Measurements from ENCODE around the gene STMN1.

STMN1 gene

GRCh38 chr1:25911162-25911561 lies 4.9 kb upstream of the STMN1 start:
- H3K4me1 Mint-ChIP-seq, result peaks cover 6% of the 10 kb centered on the region
- peaks cover 50% of the 10 kb centered on the region for H3K27me3 Mint-ChIP-seq
- H3K36me3 Mint-ChIP-seq, result no peaks in the 10 kb centered on the region
- CTCF ChIA-PET, result interaction anchor here (1.4 kb wide), 1 partner anchor 11 kb away, joined by 3 read pairs; no protein-coding TSS in a partner anchor
- DNase-seq, result no peak
- H3K9me3 Mint-ChIP-seq, result no peaks in the 10 kb centered on the region
- no peak overlapping the region for H3K4me3 Mint-ChIP-seq
- no peak overlapping the region for H3K27ac Mint-ChIP-seq

DNA sequence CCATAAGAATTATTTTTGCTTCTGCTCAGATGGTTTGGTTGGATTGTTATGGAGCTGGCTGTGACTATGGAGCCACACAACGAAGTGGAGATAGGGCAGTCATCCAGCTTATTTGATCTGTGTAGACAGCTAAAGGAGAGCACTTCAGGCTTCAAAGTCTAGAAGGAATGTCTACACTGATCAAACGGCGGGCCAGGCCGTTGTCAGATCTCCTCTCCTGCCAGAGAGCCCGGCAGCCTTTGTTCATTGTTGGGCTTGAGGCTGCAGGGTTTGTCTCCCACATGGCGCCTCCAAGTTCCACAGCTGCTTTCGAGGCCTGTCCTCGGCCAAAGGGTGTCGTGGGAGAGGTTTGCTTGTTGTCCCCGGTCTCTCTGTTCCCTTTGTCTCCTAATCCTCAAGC lies 2.8 kb upstream of the STMN1 start:
- no peak overlapping the region for H3K27ac Mint-ChIP-seq
- no peak overlapping the region for H3K4me3 Mint-ChIP-seq
- H3K36me3 Mint-ChIP-seq, result peaks cover 11% of the 10 kb centered on the region

GRCh38 chr1:25908161-25908560 lies 1.9 kb upstream of the STMN1 start:
- no peak for DNase-seq
- CTCF ChIA-PET, result interaction anchor here (1.2 to 1.8 kb wide), 2 partner anchors 12 to 89 kb away, joined by 3 to 7 read pairs; partner anchors contain the start of gene PAFAH2
- H3K4me3 Mint-ChIP-seq, result no peak overlapping the region
- peaks cover 47% of the 10 kb centered on the region for H3K27me3 Mint-ChIP-seq
- H3K9me3 Mint-ChIP-seq, result no peaks in the 10 kb centered on the region
- peaks cover 18% of the 10 kb centered on the region for H3K36me3 Mint-ChIP-seq
- no peak overlapping the region for H3K27ac Mint-ChIP-seq
- peaks cover 23% of the 10 kb centered on the region for H3K4me1 Mint-ChIP-seq

More for the DNA sequence above, 2.8 kb upstream of the STMN1 start:
- DNase-seq, result no peak
- Mint-ChIP-seq H3K4me1 (peaks cover 16% of the 10 kb centered on the region), H3K9me3 (no peaks in the 10 kb centered on the region), H3K27me3 (peaks cover 50% of the 10 kb centered on the region)
- CTCF ChIA-PET, result no interaction called here

DNA sequence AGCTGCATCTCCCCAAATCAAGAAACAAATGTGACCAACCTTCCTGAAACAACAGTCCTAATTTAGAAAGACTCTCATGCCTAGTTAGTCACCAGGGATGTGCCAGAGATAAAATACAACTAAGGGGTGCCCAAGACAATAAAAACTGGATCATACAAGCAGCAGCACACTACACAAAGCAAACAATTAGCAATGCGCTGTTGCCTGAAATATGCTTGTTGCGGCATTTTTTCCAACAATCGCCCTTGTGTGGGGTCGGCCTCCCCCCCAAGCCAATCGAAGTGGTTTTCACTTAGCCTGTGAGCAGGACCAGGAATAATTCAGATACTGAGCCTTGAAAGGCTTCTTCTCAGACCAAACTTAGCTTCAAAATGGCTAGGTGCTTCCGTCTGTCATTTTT lies 1.4 kb upstream of the STMN1 start:
- Mint-ChIP-seq H3K27me3 (peaks cover 43% of the 10 kb centered on the region), H3K9me3 (no peaks in the 10 kb centered on the region), H3K4me3 (peak overlapping the region; percentile 98), H3K27ac (peak overlapping the region; percentile 5), H3K36me3 (peaks cover 22% of the 10 kb centered on the region), H3K4me1 (peaks cover 28% of the 10 kb centered on the region)
- no peak for DNase-seq
- CTCF ChIA-PET, result interaction anchor here (1.2 to 1.8 kb wide), 2 partner anchors 11 to 90 kb away, joined by 3 to 7 read pairs; partner anchors contain the start of gene PAFAH2

DNA sequence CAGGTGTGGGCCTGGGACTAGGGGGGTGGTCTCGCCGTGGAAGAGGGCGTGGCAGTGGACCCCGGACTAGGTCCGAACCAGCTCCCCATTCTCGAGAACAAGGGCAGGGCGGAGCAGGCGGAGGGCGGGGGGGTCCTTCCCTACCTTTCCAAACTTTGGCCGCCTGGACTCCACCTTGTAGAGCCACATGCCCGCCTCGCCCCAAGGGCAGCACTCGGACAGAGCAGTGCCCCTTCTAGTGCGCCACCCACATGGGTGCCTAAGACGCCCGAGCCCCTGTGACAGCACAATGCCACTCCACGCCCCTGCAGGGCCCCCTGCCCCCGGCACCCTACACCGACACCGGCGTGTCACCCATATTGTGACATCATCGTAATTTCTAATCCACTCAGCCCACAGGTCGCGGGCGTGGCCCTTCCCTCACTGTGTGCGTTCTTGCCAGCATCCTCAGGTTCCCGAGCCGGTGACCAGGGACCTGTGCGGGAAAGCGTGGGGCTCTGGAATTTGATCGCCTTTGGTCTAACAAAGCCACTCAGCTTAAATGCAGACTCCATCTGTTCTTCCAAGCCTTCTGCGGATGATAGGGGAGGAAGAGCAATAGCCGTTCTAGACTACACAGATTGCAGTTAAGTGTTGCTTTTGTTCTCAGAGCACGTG lies 553 bp upstream of the STMN1 start:
- Mint-ChIP-seq H3K27me3 (peaks cover 39% of the 10 kb centered on the region), H3K4me3 (peak overlapping the region; percentile 98), H3K36me3 (peaks cover 25% of the 10 kb centered on the region), H3K4me1 (peaks cover 34% of the 10 kb centered on the region), H3K27ac (peak overlapping the region; percentile 68), H3K9me3 (no peaks in the 10 kb centered on the region)
- DNase-seq, result peak; percentile 53
- CTCF ChIA-PET, result interaction anchor here (1.8 kb wide), 1 partner anchor 91 kb away, joined by 7 read pairs; the partner anchor contains the start of gene PAFAH2

DNA sequence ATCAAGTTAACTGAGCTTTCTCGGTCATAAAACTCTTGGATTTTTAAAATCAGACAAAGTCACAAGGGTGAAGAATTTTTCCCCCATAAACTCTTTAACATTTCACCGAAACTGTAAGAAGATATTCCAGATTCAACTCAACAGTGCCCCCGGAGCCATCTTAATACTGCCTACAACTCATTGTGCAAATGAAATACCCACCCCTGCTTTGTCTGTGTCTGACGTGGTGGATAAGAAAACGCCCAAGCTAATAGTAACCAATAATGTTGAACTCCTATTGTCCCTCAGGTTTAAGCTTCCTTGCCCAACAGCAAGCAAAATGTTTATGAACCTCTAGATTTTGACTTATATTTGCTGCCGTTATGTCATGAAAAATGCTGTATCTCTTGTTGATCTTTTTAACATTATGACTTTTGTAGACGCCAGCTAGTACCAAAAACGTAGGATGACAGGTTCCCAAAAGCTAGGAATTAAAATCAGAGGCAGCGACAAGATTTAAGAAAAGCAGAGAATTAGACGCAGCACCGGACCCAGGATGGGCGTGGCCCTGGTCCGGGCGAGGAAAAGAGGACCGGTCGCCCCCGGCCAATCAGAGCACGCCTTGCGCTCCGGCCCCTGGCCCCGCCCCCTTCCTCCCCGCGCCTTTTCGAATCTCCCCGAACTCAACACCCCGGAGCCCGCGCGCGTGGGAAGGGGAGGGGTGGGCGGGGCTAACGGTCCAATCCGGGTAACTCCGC lies 1.1 kb downstream of the STMN1 start:
- Mint-ChIP-seq H3K4me3 (peak overlapping the region; percentile 98), H3K4me1 (peaks cover 49% of the 10 kb centered on the region), H3K36me3 (peaks cover 41% of the 10 kb centered on the region), H3K9me3 (no peaks in the 10 kb centered on the region), H3K27ac (peak overlapping the region; percentile 99), H3K27me3 (peaks cover 38% of the 10 kb centered on the region)
- CTCF ChIA-PET, result interaction anchor here (0.7 to 3.6 kb wide), 4 partner anchors 9 to 94 kb away, joined by 3 to 31 read pairs (median 12); partner anchors contain the start of gene PAFAH2
- DNase-seq, result peak; percentile 98

DNA sequence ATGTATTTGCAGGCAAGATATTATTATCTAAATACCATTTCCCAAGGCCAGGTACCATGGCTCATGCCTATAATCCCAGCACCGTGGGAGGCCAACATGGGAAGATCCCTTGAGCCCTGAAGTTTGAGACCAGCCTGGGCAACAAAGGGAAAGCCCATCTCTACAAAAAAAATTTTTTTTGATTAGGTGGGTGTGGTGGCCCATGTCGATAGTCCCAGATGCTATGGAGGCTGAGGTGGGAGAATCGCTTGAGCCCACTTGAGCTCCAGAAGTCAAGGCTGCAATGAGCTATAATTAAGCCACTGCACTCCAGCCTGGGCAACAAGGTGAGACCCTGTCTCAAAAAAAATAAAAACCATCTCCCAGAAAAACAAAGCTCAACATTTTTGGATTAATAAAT lies 2.2 kb downstream of the STMN1 start:
- DNase-seq, result no peak
- CTCF ChIA-PET, result interaction anchor here (1.2 to 3.6 kb wide), 3 partner anchors 8 to 93 kb away, joined by 3 to 31 read pairs (median 21); partner anchors contain the start of gene PAFAH2
- Mint-ChIP-seq H3K27ac (peak overlapping the region; percentile 99), H3K27me3 (peaks cover 30% of the 10 kb centered on the region), H3K4me3 (peak overlapping the region; percentile 98), H3K9me3 (no peaks in the 10 kb centered on the region), H3K4me1 (peaks cover 55% of the 10 kb centered on the region), H3K36me3 (peaks cover 48% of the 10 kb centered on the region)

DNA sequence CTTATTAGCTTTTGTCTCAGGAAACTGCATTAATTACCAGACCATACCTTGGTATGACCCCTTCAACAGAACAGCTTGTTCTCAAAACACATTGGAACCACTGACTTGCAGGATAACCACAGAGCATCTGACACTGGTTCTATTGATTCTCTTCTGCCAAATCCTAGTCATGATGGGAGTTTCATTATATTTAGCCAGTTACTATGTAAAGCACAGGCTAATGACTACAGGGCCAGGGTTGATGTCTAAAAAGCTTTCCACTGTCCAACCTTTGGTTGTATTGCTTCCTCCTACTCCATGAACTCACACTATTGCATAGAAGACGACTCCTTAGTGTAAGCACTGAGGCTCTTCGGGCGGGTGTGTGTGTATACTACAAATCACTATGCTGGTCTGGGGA lies 3.8 kb downstream of the STMN1 start:
- Mint-ChIP-seq H3K27ac (peak overlapping the region; percentile 34), H3K36me3 (peaks cover 60% of the 10 kb centered on the region), H3K9me3 (no peaks in the 10 kb centered on the region), H3K27me3 (peaks cover 15% of the 10 kb centered on the region), H3K4me1 (peaks cover 58% of the 10 kb centered on the region), H3K4me3 (peak overlapping the region; percentile 4)
- no peak for DNase-seq
- CTCF ChIA-PET, result interaction anchor here (0.8 to 11.8 kb wide), 3 partner anchors 93 to 97 kb away, joined by 3 to 213 read pairs (median 21); partner anchors contain the start of gene PAFAH2

GRCh38 chr1:25900219-25900618 lies 6.0 kb downstream of the STMN1 start:
- no peaks in the 10 kb centered on the region for H3K9me3 Mint-ChIP-seq
- CTCF ChIA-PET, result interaction anchor here (1.0 to 11.8 kb wide), 2 partner anchors 72 to 95 kb away, joined by 3 to 213 read pairs; partner anchors contain the start of gene PAFAH2
- peak overlapping the region; percentile 12 for H3K27ac Mint-ChIP-seq
- no peak for DNase-seq
- H3K27me3 Mint-ChIP-seq, result no peaks in the 10 kb centered on the region
- no peak overlapping the region for H3K4me3 Mint-ChIP-seq
- peaks cover 65% of the 10 kb centered on the region for H3K4me1 Mint-ChIP-seq
- peaks cover 71% of the 10 kb centered on the region for H3K36me3 Mint-ChIP-seq

DNA sequence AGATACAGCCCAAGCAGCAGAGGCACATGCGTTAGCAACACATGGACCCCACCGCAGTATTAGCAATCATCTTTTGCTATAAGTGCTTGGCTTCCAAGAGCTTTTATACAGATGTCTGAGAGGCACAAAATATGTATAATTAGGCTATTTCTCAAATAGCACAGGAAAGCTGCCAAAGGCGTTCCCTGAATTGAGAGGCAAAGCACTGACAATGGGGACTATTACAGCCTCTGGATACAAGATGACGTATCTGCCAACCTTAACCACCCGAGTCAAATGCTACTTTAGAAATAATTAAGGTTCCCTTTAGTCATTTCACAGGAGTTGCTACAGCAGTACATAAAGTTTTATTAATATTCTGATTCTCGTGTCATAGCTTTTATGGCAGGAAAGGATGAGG lies 6.4 kb downstream of the STMN1 start:
- Mint-ChIP-seq H3K27me3 (no peaks in the 10 kb centered on the region), H3K27ac (peak overlapping the region; percentile 12), H3K9me3 (no peaks in the 10 kb centered on the region), H3K4me3 (no peak overlapping the region), H3K36me3 (peaks cover 67% of the 10 kb centered on the region), H3K4me1 (peaks cover 65% of the 10 kb centered on the region)
- DNase-seq, result no peak
- CTCF ChIA-PET, result interaction anchor here (1.0 to 11.8 kb wide), 2 partner anchors 72 to 96 kb away, joined by 3 to 213 read pairs; partner anchors contain the start of gene PAFAH2

- Mint-ChIP-seq H3K27me3 (no peaks in the 10 kb centered on the region), H3K4me3 (no peak overlapping the region), H3K4me1 (peaks cover 53% of the 10 kb centered on the region), H3K9me3 (no peaks in the 10 kb centered on the region), H3K36me3 (peaks cover 57% of the 10 kb centered on the region), H3K27ac (peak overlapping the region; percentile 80)
- CTCF ChIA-PET, result interaction anchor here (11.8 kb wide), 1 partner anchor 97 kb away, joined by 213 read pairs; the partner anchor contains the start of gene PAFAH2
- no peak for DNase-seq
Observed at GRCh38 chr1:25898223-25899015, 7.8 kb downstream of the STMN1 start.

GRCh38 chr1:25897754-25898153 lies 8.5 kb downstream of the STMN1 start:
- no peak for DNase-seq
- H3K4me1 Mint-ChIP-seq, result peaks cover 47% of the 10 kb centered on the region
- H3K4me3 Mint-ChIP-seq, result no peak overlapping the region
- CTCF ChIA-PET, result interaction anchor here (11.8 kb wide), 1 partner anchor 98 kb away, joined by 213 read pairs; the partner anchor contains the start of gene PAFAH2
- H3K36me3 Mint-ChIP-seq, result peaks cover 52% of the 10 kb centered on the region
- H3K9me3 Mint-ChIP-seq, result no peaks in the 10 kb centered on the region
- H3K27ac Mint-ChIP-seq, result no peak overlapping the region
- no peaks in the 10 kb centered on the region for H3K27me3 Mint-ChIP-seq

DNA sequence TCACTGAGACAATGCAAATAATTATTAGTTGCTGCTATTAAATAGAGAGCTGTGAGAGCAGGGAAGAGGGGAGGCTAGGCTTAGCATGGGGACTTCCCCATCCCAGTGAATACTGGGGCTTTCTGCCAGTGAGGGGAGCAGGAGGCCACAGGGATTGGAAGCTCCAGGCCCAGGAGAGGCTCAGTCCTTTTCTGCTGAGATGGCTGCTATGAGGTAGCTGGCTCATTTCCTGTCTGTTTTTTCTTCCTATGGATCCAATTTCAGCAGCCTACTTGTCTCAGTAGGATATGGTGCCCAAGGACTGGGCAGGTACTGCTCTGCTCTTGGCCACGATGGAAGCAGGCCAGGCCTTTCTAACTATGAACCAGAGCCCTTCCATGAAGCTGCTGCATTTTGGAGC lies 10.0 kb downstream of the STMN1 start:
- peak overlapping the region; percentile 46 for H3K27ac Mint-ChIP-seq
- no peaks in the 10 kb centered on the region for H3K27me3 Mint-ChIP-seq
- no peak overlapping the region for H3K4me3 Mint-ChIP-seq
- peaks cover 35% of the 10 kb centered on the region for H3K4me1 Mint-ChIP-seq
- H3K36me3 Mint-ChIP-seq, result peaks cover 43% of the 10 kb centered on the region
- H3K9me3 Mint-ChIP-seq, result no peaks in the 10 kb centered on the region
- no peak for DNase-seq
- CTCF ChIA-PET, result interaction anchor here (0.5 to 11.8 kb wide), 24 partner anchors 8 to 228 kb away, joined by 3 to 213 read pairs (median 4); partner anchors contain the start of genes MTFR1L, PAFAH2, PAQR7 and STMN1

Measured in activated naive CD4-positive, alpha-beta T cell treated with anti-CD3 and anti-CD28 coated beads, Interleukin-2, amount 10 ng/mL, durations not matched to agents 7 days and 5 days (primary cell).